ENCODE results near the gene MMP24.
"Not testable (repeated sequence)": the region's sequence is repeated elsewhere in the genome, so short reads cannot be mapped to it uniquely, and the experiment has no call there.

Gene MMP24

GRCh38 chr20:35311409-35311808 lies 84.9 kb downstream of the MMP24 start:
- no peak for DNase-seq (ENCODE audit: low read depth in 2 of 2)

- DNase-seq (ENCODE audit: low read depth in 2 of 2), result no peak
These were observed 85.3 kb downstream of the MMP24 start for GRCh38 chr20:35311822-35312221.

GRCh38 chr20:35312318-35312717 lies 85.8 kb downstream of the MMP24 start:
- no peak for DNase-seq (ENCODE audit: low read depth in 2 of 2)

GRCh38 chr20:35314816-35315631 lies 88.5 kb downstream of the MMP24 start:
- no peak for DNase-seq (ENCODE audit: low read depth in 2 of 2)

- not testable (repeated sequence) for DNase-seq (ENCODE audit: low read depth in 2 of 2)
These were observed 89.1 kb downstream of the MMP24 start for GRCh38 chr20:35315632-35316020.

- no peak for DNase-seq (ENCODE audit: low read depth in 2 of 2)
These were observed 89.6 kb downstream of the MMP24 start for GRCh38 chr20:35316086-35316485.

- DNase-seq (ENCODE audit: low read depth in 2 of 2), result no peak
These were observed 91.1 kb downstream of the MMP24 start for GRCh38 chr20:35317416-35318210.

GRCh38 chr20:35318502-35319157 lies 92.1 kb downstream of the MMP24 start:
- no peak for DNase-seq (ENCODE audit: low read depth in 2 of 2)

- no peak for DNase-seq (ENCODE audit: low read depth in 2 of 2)
These were observed 92.8 kb downstream of the MMP24 start for GRCh38 chr20:35319192-35319870.

- no peak for DNase-seq (ENCODE audit: low read depth in 2 of 2)
These were observed 93.3 kb downstream of the MMP24 start for GRCh38 chr20:35319871-35320197.

GRCh38 chr20:35320396-35321126 lies 94.1 kb downstream of the MMP24 start:
- no peak for DNase-seq (ENCODE audit: low read depth in 2 of 2)

GRCh38 chr20:35325401-35325800 lies 98.9 kb downstream of the MMP24 start:
- no peak for DNase-seq (ENCODE audit: low read depth in 2 of 2)

GRCh38 chr20:35326021-35326739 lies 99.7 kb downstream of the MMP24 start:
- no peak for DNase-seq (ENCODE audit: low read depth in 2 of 2)

Measured in fibroblast of skin of left biceps (primary cell).